ENCODE data around the gene TEX10. TPM values are rescaled to one million over a fixed set of nuclear protein-coding genes. Genes with fewer than 3 reads are reported as not detected.

Gene TEX10
- total and polyA plus RNA-seq, 2 donors (not counting 3 experiments of a cell fraction or from before 2014, with no cell fraction given): 13.6 to 21.2 TPM

GRCh38 chr9:100315561-100315960, 37.2 kb downstream of the TEX10 start:
- CTCF ChIA-PET: no interaction called here
- no TSS peak for BruUV-seq (replicated peaks)
- no peak for DNase-seq (ENCODE audit: low read depth, low spot score)
- Histone ChIP-seq H3K9me3 (replicated peaks; ENCODE audit: control insufficient read depth, insufficient read depth, low read length) (no peaks in the 10 kb centered on the region), H3K9ac (replicated peaks; ENCODE audit: extremely low read depth, insufficient read depth, low read length) (no peak overlapping the region), H3K79me2 (ENCODE audit: control insufficient read depth, insufficient read depth, low read length) (peaks cover 10% of the 10 kb centered on the region), H3K36me3 (ENCODE audit: control insufficient read depth in 2 of 2, extremely low read depth in 1 of 2, insufficient read depth in 2 of 2, low read length in 2 of 2) (peaks cover 0 to 2% of the 10 kb centered on the region in 2 experiments), H3K27me3 (ENCODE audit: control insufficient read depth in 2 of 2, insufficient read depth in 2 of 2, low read length in 2 of 2) (no peaks in the 10 kb centered on the region), H3K4me1 (ENCODE audit: control insufficient read depth, extremely low read depth, insufficient read depth, low read length) (peaks cover 6% of the 10 kb centered on the region), H3K4me2 (ENCODE audit: insufficient read depth, low read length) (no peak overlapping the region), H4K20me1 (replicated peaks; ENCODE audit: control insufficient read depth, extremely low read depth, insufficient read depth, low read length) (no peaks in the 10 kb centered on the region), H3K4me3 (replicated peaks in 1 of 3; ENCODE audit: insufficient read depth in 1 of 3, low read depth in 1 of 3, low read length in 3 of 3) (no peak overlapping the region), H3K9me1 (replicated peaks; ENCODE audit: control insufficient read depth, extremely low read depth, insufficient read depth, low read length) (no peaks in the 10 kb centered on the region), H3K27ac (ENCODE audit: insufficient read depth, low read depth, low read length) (no peak overlapping the region), H2AFZ (ENCODE audit: low read depth, low read length) (no peak overlapping the region)
- dilution Hi-C loops (cut with MboI; ENCODE audit: extremely low pct_ligation_motif_present, low sequenced_read_pairs) (no loop called here), intact Hi-C loops (cut with micrococcal nuclease) (no loop called here)
- POLR2A ChIA-PET: no interaction called here
- no peak for TF ChIP-seq POLR2AphosphoS5 (IDR thresholded peaks at IDR 0.05; ENCODE audit: insufficient read depth, low read depth, low read length)
- FAIRE-seq: no peak

DNA sequence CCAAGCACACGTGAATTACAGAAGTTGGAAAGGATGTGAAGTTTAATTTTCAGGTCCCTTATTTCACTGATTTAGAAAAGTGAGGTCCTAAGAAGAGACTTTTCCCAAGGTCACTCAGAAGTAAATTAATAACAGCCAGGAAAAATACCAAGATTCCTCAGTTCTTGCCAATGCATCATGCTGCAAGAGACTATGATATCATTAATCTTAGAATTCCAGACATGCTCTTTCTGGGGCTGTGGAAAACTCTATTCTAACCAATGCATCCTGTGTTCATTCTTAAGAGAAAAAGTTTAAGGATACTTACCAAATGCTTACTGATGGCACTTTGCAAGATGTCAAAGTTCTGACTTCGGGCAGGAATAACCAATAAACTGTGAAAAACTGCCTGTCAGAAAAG, 42.8 kb downstream of the TEX10 start:
- Histone ChIP-seq H3K4me3 (replicated peaks in 1 of 3; ENCODE audit: insufficient read depth in 1 of 3, low read depth in 1 of 3, low read length in 3 of 3) (no peak overlapping the region), H3K27me3 (ENCODE audit: control insufficient read depth in 2 of 2, insufficient read depth in 2 of 2, low read length in 2 of 2) (no peaks in the 10 kb centered on the region), H3K36me3 (ENCODE audit: control insufficient read depth in 2 of 2, extremely low read depth in 1 of 2, insufficient read depth in 2 of 2, low read length in 2 of 2) (peaks cover 0 to 6% of the 10 kb centered on the region in 2 experiments), H3K9me1 (replicated peaks; ENCODE audit: control insufficient read depth, extremely low read depth, insufficient read depth, low read length) (no peaks in the 10 kb centered on the region), H4K20me1 (replicated peaks; ENCODE audit: control insufficient read depth, extremely low read depth, insufficient read depth, low read length) (no peaks in the 10 kb centered on the region), H3K9ac (replicated peaks; ENCODE audit: extremely low read depth, insufficient read depth, low read length) (no peak overlapping the region), H3K79me2 (ENCODE audit: control insufficient read depth, insufficient read depth, low read length) (peaks cover 5% of the 10 kb centered on the region), H3K9me3 (replicated peaks; ENCODE audit: control insufficient read depth, insufficient read depth, low read length) (no peaks in the 10 kb centered on the region), H3K4me1 (ENCODE audit: control insufficient read depth, extremely low read depth, insufficient read depth, low read length) (no peaks in the 10 kb centered on the region), H2AFZ (ENCODE audit: low read depth, low read length) (no peak overlapping the region), H3K27ac (ENCODE audit: insufficient read depth, low read depth, low read length) (no peak overlapping the region), H3K4me2 (ENCODE audit: insufficient read depth, low read length) (no peak overlapping the region)
- POLR2A ChIA-PET: no interaction called here
- BruUV-seq (replicated peaks): no TSS peak
- DNase-seq (ENCODE audit: low read depth, low spot score): no peak
- TF ChIP-seq MYC (IDR thresholded peaks at IDR 0.05; ENCODE audit: low read depth, low read length): no peak
- TF ChIP-seq, protein P1, sequence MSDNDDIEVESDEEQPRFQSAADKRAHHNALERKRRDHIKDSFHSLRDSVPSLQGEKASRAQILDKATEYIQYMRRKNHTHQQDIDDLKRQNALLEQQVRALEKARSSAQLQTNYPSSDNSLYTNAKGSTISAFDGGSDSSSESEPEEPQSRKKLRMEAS (IDR thresholded peaks at IDR 0.05; ENCODE audit: insufficient read depth, insufficient read length): no peak
- CTCF ChIA-PET: interaction anchor here (1.4 kb wide), 1 partner anchor 15 kb away, joined by 4 read pairs; no protein-coding TSS in a partner anchor
- no peak for FAIRE-seq
- dilution Hi-C loops (cut with MboI; ENCODE audit: extremely low pct_ligation_motif_present, low sequenced_read_pairs): no loop called here
- intact Hi-C loops (cut with micrococcal nuclease): no loop called here
